ENCODE measurements around the gene ERRFI1.

GRCh38 chr1:8073112-8073855, 47.2 kb upstream of the ERRFI1 start:
- TF ChIP-seq CTCF (IDR thresholded peaks at IDR 0.05) (no peak), POLR2A (IDR thresholded peaks at IDR 0.05) (no peak)

Data from uterus (tissue), 2 donors.